Limb (tissue), 2 donors: ENCODE results near the gene PRDM5.

Experiments
- DNase-seq, 2 donors: peaks; one replicate each; pipeline ENCODE4 v3.0.0-alpha.2; 2016; ENCODE audit errors: extremely low spot score in 2 of 2

The PRDM5 gene

GRCh38 chr4:120922381-120923206 is at the start of gene PRDM5:
Gene PRDM5 (minus strand): TSS chr4:120922726. CDS start chr4:120922608, 118 bp downstream.
- peak; percentile 61 to 82 for DNase-seq

GRCh38 chr4:120971884-120972283 is 49.4 kb upstream of the PRDM5 start:
- no peak for DNase-seq

- no peak for DNase-seq
Observed at GRCh38 chr4:120965938-120966337, 43.4 kb upstream of the PRDM5 start.

- no peak for DNase-seq
Observed at GRCh38 chr4:120964596-120964995, 42.1 kb upstream of the PRDM5 start.

GRCh38 chr4:120963449-120963848 is 40.9 kb upstream of the PRDM5 start:
- DNase-seq, result no peak

GRCh38 chr4:120960656-120961267 is 38.2 kb upstream of the PRDM5 start:
- DNase-seq, result no peak

- no peak for DNase-seq
Observed at GRCh38 chr4:120948382-120948781, 25.9 kb upstream of the PRDM5 start.

- no peak for DNase-seq
Observed at GRCh38 chr4:120942776-120943175, 20.2 kb upstream of the PRDM5 start.

GRCh38 chr4:120940547-120940946 is 18.0 kb upstream of the PRDM5 start:
- DNase-seq, result no peak

- no peak for DNase-seq
Observed at GRCh38 chr4:120939693-120940092, 17.2 kb upstream of the PRDM5 start.

GRCh38 chr4:120929847-120930246 is 7.3 kb upstream of the PRDM5 start:
- DNase-seq, result no peak

- no peak for DNase-seq
Observed at GRCh38 chr4:120927801-120928409, 5.4 kb upstream of the PRDM5 start.

- no peak for DNase-seq
Observed at GRCh38 chr4:120926358-120927025, 4.0 kb upstream of the PRDM5 start.

- no peak for DNase-seq
Observed at GRCh38 chr4:120924931-120925330, 2.4 kb upstream of the PRDM5 start.

- no peak for DNase-seq
Observed at GRCh38 chr4:120923207-120923522, 639 bp upstream of the PRDM5 start.

GRCh38 chr4:120921456-120922380 is 808 bp downstream of the PRDM5 start:
- peak in 1 of 2 donors; percentile 59 for DNase-seq

- no peak for DNase-seq
Observed at GRCh38 chr4:120920666-120921065, 1.9 kb downstream of the PRDM5 start.

GRCh38 chr4:120919358-120919757 is 3.2 kb downstream of the PRDM5 start:
- no peak for DNase-seq

GRCh38 chr4:120918788-120919187 is 3.7 kb downstream of the PRDM5 start:
- no peak for DNase-seq

- no peak for DNase-seq
Observed at GRCh38 chr4:120918092-120918491, 4.4 kb downstream of the PRDM5 start.

GRCh38 chr4:120916937-120917336 is 5.6 kb downstream of the PRDM5 start:
- no peak for DNase-seq
